GM12864 (cell line): ENCODE measurements around the gene NPPC.

Source experiments
- DNase-seq: peaks from one replicate; pipeline ENCODE4 v3.0.0-alpha.2; 2011; ENCODE audit warnings: low read depth
- H3K4me3 ChIP-seq: 2 replicates; pipeline ENCODE4 v1.5.1; 2011; ENCODE audit warnings: mild to moderate bottlenecking, low read depth, low read length, control low read depth
- TF ChIP-seq, protein P1 (sequence below): IDR thresholded peaks from 2 replicates; pipeline ENCODE4 v1.5.1; 2011; ENCODE audit warnings: low read depth, mild to moderate bottlenecking, moderate library complexity, low read length, control low read depth, inconsistent platforms; ENCODE audit errors: missing control alignments

NPPC gene

GRCh38 chr2:231935815-231936214 is 9.6 kb upstream of the NPPC start:
- no peak overlapping the region for H3K4me3 ChIP-seq
- no peak for DNase-seq
- TF ChIP-seq, protein P1, sequence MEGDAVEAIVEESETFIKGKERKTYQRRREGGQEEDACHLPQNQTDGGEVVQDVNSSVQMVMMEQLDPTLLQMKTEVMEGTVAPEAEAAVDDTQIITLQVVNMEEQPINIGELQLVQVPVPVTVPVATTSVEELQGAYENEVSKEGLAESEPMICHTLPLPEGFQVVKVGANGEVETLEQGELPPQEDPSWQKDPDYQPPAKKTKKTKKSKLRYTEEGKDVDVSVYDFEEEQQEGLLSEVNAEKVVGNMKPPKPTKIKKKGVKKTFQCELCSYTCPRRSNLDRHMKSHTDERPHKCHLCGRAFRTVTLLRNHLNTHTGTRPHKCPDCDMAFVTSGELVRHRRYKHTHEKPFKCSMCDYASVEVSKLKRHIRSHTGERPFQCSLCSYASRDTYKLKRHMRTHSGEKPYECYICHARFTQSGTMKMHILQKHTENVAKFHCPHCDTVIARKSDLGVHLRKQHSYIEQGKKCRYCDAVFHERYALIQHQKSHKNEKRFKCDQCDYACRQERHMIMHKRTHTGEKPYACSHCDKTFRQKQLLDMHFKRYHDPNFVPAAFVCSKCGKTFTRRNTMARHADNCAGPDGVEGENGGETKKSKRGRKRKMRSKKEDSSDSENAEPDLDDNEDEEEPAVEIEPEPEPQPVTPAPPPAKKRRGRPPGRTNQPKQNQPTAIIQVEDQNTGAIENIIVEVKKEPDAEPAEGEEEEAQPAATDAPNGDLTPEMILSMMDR, result no peak

GRCh38 chr2:231935207-231935524 is 9.0 kb upstream of the NPPC start:
- no peak overlapping the region for H3K4me3 ChIP-seq
- no peak for DNase-seq
- TF ChIP-seq, protein P1, result no peak

DNA sequence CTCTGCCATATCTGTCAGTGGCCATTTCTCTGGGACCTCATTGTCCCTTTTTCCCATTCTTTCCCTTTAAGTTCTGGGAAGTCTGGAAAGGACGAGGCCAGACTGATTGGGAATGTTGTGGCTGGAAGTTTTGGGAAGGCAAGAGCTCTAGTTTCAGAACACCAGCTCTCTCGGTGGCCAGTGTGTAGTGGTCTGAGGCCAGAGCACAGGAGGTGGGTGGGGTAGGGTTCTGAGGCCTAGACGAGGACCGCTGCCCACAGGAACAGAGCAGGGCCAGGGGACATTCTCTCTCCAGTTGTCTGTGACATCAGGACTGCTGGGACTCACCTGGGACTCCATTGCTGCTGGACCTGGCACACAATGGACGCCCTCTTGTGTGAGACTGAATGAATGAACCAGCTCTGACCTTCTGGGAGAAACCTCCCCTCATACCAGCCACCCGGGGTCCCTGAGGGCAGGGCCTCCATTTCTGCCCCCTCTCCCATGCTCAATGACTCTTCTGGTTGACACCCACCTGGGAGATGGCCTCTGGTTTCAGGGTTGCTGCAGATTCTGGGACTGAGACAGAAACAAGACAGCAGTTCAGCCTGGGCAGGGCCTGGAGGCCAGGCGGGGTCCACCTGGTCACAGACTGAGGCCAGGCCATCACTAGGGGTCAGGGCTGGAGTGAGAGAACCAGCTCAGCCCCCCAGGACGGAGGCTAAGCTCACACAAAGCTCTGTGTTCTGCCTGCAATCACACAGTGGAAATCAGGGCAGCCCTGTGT is 8.4 kb upstream of the NPPC start:
- DNase-seq, result no peak
- TF ChIP-seq, protein P1, result no peak
- H3K4me3 ChIP-seq, result no peak overlapping the region

GRCh38 chr2:231933916-231934401 is 7.8 kb upstream of the NPPC start:
- no peak overlapping the region for H3K4me3 ChIP-seq
- no peak for DNase-seq
- TF ChIP-seq, protein P1, result no peak

GRCh38 chr2:231932985-231933915 is 7.1 kb upstream of the NPPC start:
- TF ChIP-seq, protein P1, result no peak
- H3K4me3 ChIP-seq, result no peak overlapping the region
- no peak for DNase-seq

GRCh38 chr2:231932711-231932970 is 6.4 kb upstream of the NPPC start:
- TF ChIP-seq, protein P1, result no peak
- DNase-seq, result no peak
- no peak overlapping the region for H3K4me3 ChIP-seq
